ENCODE data around the gene TMEM8B.

TMEM8B gene

GRCh38 chr9:35812025-35812602 is 16.9 kb upstream of the TMEM8B start, which contains the start of gene SPAG8:
Gene SPAG8 (minus strand): TSS chr9:35812262. CDS start chr9:35812147, 115 bp downstream.
- peak; percentile 89 for DNase-seq (ENCODE audit: low read depth)

DNA sequence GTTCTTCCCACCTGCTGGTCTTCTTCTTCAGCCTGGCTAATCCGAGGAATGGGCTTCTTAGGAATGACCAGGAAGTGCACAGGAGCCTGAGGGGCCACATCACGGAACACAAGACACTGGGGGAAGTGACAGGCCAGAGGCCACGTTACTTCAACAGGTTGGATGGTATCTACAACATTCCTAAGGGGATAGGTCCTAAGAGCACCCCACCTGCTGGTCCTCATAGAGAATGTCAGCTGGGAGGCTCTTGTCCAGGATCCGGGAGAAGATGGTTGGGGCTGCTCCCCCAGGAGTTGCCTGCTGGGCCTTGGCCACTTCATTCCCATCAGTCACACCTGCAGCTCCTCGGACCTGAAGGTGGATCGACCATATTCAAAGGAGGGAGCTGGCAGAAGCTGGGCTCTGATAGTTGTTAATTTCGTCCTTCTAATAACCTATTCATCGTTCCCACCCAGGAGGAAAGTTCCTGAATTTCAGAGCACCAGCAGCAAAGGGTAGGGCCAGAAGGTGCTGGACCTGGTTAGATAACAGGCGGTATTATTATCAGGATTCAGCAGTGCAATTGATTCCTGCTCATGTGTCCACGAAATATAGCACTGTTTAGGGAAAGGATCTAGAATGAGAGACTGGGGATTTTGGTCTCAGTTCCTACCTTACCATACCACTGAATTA is 15.5 kb upstream of the TMEM8B start:
- DNase-seq (ENCODE audit: low read depth), result no peak

DNA sequence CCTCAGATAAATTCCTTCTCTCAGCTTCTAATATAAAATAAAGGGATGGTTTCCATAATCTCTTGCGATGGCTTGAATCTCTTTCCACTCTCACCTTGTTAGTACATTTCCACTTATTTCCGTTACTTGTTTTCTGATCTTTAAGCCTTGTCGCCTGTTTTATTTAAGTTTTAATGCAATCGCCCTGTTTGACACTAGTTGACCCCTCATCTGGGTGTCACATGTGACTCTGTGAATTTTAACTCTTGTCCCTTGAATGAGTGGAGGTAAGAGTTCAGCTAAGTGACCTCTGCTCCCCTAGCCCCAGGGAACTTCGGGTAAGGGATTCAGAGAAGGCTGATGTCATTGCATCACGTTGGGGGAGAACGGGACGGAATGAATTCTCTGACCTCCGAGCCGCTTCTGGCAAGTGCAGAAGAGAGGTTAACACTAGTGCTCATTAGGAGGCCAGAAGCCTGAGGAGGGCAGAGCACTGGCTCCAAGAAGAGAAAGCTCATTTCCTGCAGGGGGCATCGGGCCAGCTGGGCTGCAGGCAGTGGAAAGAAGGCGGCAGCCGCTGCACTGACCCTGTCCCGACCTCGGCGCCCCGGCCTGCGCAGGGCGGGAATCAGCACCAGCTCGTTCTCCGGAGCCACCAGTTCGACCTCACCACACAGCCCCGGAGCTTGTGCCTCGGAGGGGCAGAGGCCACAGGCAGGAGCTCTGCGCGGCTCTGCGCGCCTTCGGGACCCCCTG is 14.8 kb upstream of the TMEM8B start:
- no peak for DNase-seq (ENCODE audit: low read depth)

DNA sequence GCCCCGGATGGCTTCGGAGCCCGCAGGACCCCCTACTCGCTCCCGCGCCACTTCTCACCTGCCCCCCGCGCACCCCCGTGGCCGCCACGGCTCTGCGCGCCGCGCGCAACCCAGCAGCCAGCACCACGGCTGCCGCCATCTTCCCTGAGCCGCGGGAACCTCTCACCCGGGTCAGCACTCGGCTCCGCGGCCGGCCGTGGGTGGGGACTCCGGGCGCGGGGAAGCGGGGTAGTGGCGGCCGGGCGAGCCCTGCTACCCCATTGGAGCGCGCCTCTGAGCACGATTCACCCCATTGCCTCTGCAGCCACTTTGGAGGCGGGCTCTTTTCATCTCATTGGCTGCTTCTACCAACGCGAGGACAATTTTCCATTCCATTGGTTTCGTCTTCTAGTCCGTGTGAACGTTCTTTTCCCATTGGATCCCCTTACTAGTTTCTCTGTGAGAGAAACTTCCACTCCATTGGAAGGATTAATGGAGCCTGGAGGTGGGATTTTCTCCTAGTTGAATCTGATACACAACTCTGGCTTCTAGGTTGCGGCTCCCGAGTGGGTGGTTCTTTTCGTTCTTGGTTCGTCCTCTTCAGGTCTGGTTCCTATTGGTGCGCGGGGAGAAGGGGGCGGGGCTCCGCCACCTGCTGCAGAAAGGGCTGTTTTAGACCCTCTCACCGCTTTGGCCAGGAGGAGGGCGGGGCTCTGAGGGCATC is 14.0 kb upstream of the TMEM8B start, which contains the start of gene HINT2:
HINT2 (minus strand) TSS at position 202 of the 703 bp plus-strand sequence; CDS start at position 139, 63 bp downstream.
- peak; percentile 99 for DNase-seq (ENCODE audit: low read depth)

- no peak for DNase-seq (ENCODE audit: low read depth)
Measured at GRCh38 chr9:35816708-35817107, 12.3 kb upstream of the TMEM8B start.

GRCh38 chr9:35818341-35818740 is 10.7 kb upstream of the TMEM8B start:
- no peak for DNase-seq (ENCODE audit: low read depth)

GRCh38 chr9:35820076-35820475 is 9.0 kb upstream of the TMEM8B start:
- DNase-seq (ENCODE audit: low read depth), result no peak

DNA sequence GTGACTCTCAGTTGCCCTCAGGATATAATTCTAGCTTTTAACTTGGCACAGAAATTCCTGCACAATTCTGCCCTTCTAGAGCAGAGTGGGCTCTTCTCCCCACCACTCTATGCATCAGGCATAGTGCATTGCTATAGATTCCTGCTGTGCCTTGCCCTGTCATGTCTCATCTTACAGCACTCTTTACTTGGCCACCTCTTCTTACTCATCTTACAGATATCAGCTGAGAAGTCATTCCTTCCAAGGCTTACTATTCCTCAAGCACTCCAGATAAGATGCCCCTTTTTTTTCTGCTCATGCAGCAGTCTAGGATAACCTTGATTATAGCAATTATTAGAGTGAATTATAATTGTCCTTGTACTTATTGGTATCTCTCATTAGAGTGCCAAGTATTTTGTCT is 6.1 kb upstream of the TMEM8B start:
- no peak for DNase-seq (ENCODE audit: low read depth)

DNA sequence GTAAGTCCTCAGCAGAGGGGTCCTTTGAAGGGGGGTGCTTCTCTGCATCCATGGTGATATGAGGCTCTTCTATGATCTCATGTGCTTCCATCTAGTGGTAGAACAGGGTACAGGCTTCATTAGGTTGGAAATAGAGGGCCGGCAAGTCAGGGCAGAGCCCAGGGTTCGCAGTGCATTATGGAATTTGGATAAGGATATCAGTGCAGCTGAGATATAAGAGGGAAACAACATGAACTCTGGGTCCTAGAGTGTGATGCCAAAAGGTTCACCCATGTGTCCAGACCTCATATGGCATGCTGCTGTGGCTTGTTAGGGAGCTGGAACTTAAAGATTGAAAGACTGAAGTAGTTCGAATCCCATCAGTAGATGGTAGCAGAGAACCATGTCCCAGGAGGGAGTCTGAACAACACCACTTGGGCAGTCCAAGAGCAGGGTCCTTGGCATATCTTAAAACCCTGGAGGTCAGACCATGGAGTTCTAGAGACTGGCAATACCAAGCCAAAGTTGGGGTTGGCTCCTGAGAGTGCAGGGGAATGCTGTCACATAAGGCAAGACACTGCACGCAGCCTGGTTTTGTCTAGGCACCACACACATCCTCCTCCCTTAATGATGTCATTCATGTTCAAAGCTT is 2.8 kb upstream of the TMEM8B start:
- no peak for DNase-seq (ENCODE audit: low read depth)

GRCh38 chr9:35827486-35827885 is 1.5 kb upstream of the TMEM8B start:
- no peak for DNase-seq (ENCODE audit: low read depth)

DNA sequence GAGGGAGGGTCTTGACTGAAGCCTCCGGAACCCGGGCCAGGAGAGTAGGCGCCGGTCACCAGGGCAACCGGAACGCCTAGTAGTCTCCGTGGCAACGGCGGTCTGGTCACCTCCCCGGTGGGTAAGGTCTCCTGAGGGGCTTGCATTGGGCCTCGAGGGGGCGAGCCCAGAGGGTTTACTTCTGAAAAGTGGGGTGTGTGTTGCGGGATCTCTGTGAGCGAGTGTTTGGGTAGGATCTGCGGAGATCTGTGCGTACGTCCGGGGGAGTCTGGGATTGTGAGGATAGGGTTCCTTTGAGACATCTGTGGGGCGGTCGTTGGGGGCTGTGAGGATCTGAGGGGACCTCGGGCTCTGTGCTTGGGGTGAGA is 328 bp upstream of the TMEM8B start, which contains the start of gene FAM221B:
FAM221B (minus strand) TSS at position 17 of the 368 bp plus-strand sequence. CDS start 2,571 bp downstream, outside the sequence.
- no peak for DNase-seq (ENCODE audit: low read depth)

DNA sequence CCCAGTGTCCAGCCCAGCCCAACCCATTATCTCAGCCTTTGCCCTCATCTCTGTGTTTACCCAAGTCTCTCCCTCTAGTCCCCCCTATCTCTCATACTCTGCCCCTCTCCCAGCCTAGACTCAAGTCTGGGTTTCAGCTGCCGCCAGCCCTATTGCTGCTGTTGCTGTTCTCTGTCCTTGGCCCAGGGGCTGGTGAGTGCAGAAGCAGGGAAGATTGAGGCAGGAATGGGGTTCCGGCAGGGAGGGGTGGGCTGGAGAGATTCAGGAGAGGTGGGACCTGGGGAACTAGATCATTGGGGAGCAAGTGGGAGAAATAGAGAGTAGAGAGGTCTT is 702 bp downstream of the TMEM8B start:
- DNase-seq (ENCODE audit: low read depth), result no peak

- DNase-seq (ENCODE audit: low read depth), result no peak
Measured at GRCh38 chr9:35831040-35831439, 2.0 kb downstream of the TMEM8B start.

- DNase-seq (ENCODE audit: low read depth), result no peak
Measured at GRCh38 chr9:35832814-35833213, 3.8 kb downstream of the TMEM8B start.

DNA sequence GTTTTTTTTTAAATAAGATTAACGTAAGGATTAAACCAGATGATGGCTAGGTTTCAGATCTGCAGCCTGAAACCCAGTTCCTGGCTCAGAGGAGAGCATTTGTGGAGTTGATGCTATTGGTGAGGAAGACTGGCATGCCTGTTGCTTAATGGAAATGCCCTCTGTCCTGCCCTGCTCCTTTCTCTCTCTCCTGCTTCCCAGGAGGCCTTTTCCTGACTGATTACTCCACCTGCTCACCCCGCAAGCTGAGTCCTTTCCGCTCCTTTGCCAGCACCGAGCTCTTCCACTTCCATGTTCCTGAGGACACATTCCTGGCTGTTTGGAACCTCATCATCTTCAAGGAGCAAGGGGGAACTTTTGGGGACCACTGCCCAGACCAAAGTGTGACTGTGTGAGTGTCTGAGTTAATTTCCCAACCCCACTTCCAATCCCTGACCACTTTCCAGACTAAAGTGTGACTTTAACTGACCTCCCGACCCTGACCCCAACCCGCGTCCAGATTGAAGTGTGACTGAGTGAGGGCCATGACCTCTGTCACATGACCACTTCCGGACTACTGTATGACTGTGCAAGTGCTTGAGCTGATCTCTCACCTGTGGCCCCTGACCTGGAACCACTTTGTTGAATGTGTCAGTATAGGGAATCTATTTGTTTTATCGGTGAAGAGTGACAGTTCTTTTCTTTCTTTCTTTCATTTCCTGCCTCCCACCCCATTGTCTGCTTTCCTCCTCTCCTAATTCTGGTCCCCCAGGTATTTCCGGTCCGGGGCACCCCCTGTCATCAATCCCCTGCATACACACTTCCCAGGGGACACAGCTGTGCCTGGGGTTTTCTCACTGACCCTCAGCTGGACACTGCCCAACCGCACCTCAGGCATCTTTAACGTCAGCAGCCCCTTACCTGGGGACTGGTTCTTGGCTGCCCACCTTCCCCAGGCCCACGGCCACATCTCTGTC is 5.5 kb downstream of the TMEM8B start:
- DNase-seq (ENCODE audit: low read depth), result no peak

GRCh38 chr9:35835216-35835632 is 6.2 kb downstream of the TMEM8B start:
- DNase-seq (ENCODE audit: low read depth), result no peak

DNA sequence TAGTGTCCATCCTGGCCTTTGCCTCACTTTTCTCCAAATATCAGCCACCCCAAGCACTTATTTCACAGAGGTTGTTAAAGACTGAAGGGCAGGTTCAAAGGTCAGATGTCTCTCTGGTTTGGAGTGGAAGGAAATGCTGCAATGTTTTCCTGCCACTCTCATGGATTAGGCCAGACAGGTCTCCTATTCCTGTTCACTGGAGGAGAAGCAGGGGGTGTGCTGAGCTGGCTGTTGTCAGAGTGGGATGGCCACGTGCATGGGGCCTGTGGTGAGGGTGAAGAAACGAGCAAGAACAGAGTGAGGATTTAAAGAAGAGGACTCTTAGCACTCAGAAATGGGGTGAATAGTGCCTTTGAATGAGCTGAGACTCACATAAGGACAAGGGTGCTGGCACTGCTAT is 6.7 kb downstream of the TMEM8B start:
- no peak for DNase-seq (ENCODE audit: low read depth)

DNA sequence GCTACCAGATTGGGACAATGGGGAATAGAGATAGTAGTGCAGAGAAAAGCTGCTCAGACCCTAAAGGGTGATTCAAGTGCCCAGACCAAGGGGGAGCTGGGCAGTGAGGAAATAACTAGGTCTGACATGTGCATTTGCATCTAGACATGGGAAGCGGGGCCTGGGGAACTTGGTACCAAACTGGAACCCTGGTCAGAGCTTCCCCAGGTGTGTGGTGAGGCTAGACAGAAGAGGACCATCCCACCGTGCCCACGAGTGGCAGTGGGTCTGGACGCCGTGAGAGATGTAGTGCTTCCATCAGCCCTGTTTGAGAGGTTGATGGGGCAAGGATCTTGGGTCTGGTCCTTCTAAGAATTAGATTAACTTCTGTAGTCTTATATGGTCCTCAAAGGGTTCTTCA is 7.6 kb downstream of the TMEM8B start:
- DNase-seq (ENCODE audit: low read depth), result no peak

GRCh38 chr9:35839926-35840325 is 10.9 kb downstream of the TMEM8B start:
- no peak for DNase-seq (ENCODE audit: low read depth)

DNA sequence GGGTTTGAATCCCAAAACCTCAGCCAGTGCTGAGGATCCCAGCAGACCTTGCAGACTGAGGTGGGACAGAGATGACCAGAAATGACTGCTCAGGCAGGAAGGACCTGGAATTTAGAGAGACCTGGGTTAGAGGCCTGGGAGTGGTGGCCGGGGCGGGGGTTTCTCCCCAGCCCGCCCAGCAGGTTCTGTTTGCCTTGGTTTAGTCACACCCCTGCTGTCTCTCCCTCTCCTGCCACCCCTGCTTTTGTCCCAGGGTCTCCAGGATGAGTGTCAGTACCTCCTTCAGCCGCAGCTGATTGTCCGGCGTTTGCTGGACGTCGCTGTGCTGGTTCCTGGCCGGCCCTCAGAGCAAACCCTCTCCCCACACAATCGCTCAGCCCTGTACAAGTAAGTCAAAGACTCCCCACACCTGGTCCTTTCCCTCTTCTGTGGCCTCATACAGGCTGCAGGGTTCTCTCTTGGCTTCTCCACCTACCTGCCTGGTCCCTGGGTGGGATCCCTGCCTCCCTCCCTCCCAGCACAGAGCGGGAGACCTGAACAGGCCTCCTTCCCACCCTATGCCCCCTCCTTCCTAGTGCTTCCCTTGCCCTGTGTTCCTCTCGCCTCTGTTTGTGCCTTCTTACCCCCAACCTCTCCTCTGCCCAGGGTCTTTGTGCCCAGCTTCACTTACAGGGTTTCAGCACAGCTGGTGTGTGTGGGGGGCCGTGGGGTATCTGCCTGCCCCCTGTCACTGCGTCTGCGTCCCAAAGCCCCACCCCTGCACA is 12.0 kb downstream of the TMEM8B start:
- DNase-seq (ENCODE audit: low read depth), result no peak

Measured in GM04504 (cell line).